GM12878 (cell line): ENCODE results near the gene CHST8.

Experiments used
- CTCF ChIP-seq, 3 experiments: IDR thresholded peaks in 2 of 3; conservative IDR thresholded peaks in 1 of 3; 2 replicates each; pipeline ENCODE4 v1.5.1; 2011; ENCODE audit warnings: low read depth in 3 of 3, low read length in 3 of 3, mild to moderate bottlenecking in 3 of 3, control low read depth in 2 of 3, moderate library complexity in 2 of 3, inconsistent platforms in 1 of 3, mixed read lengths in 1 of 3; ENCODE audit not compliant: control insufficient read depth in 2 of 3, insufficient read depth in 1 of 3; ENCODE audit errors: extremely low read depth in 1 of 3
- EZH2 ChIP-seq: IDR thresholded peaks from 2 replicates; pipeline ENCODE4 v1.6.1; 2012; ENCODE audit warnings: low read depth, mild to moderate bottlenecking, control low read depth, inconsistent platforms, low read length, borderline replicate concordance; ENCODE audit not compliant: control insufficient read depth
- NFIC ChIP-seq: IDR thresholded peaks from 2 replicates; pipeline ENCODE4 v1.6.1; 2012; ENCODE audit warnings: low read depth, mild to moderate bottlenecking, inconsistent platforms, low read length, moderate library complexity
- SPI1 ChIP-seq: IDR thresholded peaks from 2 replicates; pipeline ENCODE4 v1.6.1; 2011; ENCODE audit warnings: low read depth, mild to moderate bottlenecking, low read length, moderate library complexity, borderline replicate concordance; ENCODE audit not compliant: insufficient read depth
- ZNF274 ChIP-seq: IDR thresholded peaks from one replicate; pipeline ENCODE4 v1.8.0; 2011; ENCODE audit not compliant: insufficient read length, insufficient read depth

DNA sequence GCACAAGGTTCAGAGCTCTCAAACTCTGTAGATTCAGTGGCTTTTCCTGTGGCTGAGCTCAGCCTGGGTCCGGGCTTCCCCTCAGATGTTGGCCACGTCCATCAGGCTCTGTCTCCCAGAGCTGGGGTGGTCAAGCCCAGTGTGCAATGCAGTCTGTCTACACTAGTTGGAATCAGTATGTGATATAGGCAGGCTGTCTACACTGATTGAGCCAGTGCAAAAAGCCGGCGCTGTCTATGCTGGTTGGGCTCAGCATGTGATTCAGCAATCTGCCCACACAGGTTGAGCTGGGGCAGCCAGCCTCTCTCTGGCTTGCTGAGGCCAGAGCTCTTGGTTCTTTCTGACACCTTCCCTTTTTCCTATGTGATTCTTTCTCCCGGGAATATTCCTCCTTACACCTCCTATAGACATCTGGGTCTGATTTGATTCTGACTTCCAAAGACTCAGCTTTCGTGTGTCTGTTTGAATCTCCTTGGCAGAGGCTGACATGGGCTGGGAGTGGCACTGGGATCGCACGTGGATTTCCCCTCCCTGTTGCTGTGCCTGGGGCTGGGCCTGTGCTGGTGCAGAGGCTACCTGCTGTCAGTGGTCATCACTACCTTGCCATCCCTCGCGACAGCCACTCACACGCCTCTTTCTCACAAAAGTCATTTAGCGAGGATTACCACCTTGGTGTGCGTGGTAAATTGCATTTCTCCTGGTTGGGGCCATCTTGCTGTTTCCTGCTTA lies 9.3 kb downstream of the CHST8 start:
- TF ChIP-seq ZNF274, result no peak
- TF ChIP-seq EZH2, result no peak
- no peak for TF ChIP-seq SPI1
- no peak for TF ChIP-seq NFIC
- TF ChIP-seq CTCF (IDR thresholded peaks at IDR 0.05 in 2 of 3, conservative IDR thresholded peaks at IDR 0.05 in 1 of 3; ENCODE audit: control insufficient read depth in 2 of 3, extremely low read depth in 1 of 3, insufficient read depth in 1 of 3, low read depth in 3 of 3, low read length in 3 of 3), result no peak
